Neural cell (in vitro differentiated cells): Measurements from ENCODE around the gene VASH1. TPM values are rescaled to one million over a fixed set of nuclear protein-coding genes. Genes with fewer than 3 reads are reported as not detected.

Experiments
- H2AFZ ChIP-seq: fragments of 200-600, 300-800 bp; sonication (generic), shearing (Covaris generic); 2 replicates; pipeline ENCODE4 v1.6.0; 2014; ENCODE audit warnings: low read depth, mild to moderate bottlenecking, antibody characterized with exemption, low read length, moderate library complexity
- H3F3A ChIP-seq: fragments of 200-600 bp; shearing (Covaris generic); 2 replicates; pipeline ENCODE4 v1.6.1; 2016; ENCODE audit warnings: mild to moderate bottlenecking, moderate library complexity, mixed read lengths, antibody characterized with exemption, low read length; ENCODE audit not compliant: insufficient read depth, poor library complexity, severe bottlenecking
- H3K27ac ChIP-seq: fragments of 200-600, 300-800 bp; sonication (generic), shearing (Covaris generic); 2 replicates; pipeline ENCODE4 v1.5.1; 2014; ENCODE audit warnings: mild to moderate bottlenecking, low read length, moderate library complexity
- H3K27me3 ChIP-seq: fragments of 300-800, 200-600 bp; sonication (generic), shearing (Covaris generic); 2 replicates; pipeline ENCODE4 v1.6.0; 2014; ENCODE audit warnings: mild to moderate bottlenecking, low read depth, low read length, moderate library complexity; ENCODE audit not compliant: insufficient read depth
- H3K36me3 ChIP-seq: fragments of 300-800, 200-600 bp; sonication (generic), shearing (Covaris generic); 2 replicates; pipeline ENCODE4 v1.5.1; 2014; ENCODE audit warnings: mild to moderate bottlenecking, antibody characterized with exemption, low read length, moderate library complexity; ENCODE audit not compliant: insufficient read depth
- H3K4me2 ChIP-seq: fragments of 300-800, 200-600 bp; sonication (generic), shearing (Covaris generic); 2 replicates; pipeline ENCODE4 v1.6.0; 2014; ENCODE audit warnings: mild to moderate bottlenecking, low read length
- H3K4me3 ChIP-seq: fragments of 300-800, 200-600 bp; sonication (generic), shearing (Covaris generic); 2 replicates; pipeline ENCODE4 v1.5.1; 2014; ENCODE audit warnings: mild to moderate bottlenecking, low read length, moderate library complexity
- H3K79me2 ChIP-seq: fragments of 200-600 bp; shearing (Covaris generic); replicated peaks from 2 replicates; pipeline ENCODE4 v1.6.0; 2014; ENCODE audit warnings: mild to moderate bottlenecking, low read length, moderate library complexity; ENCODE audit not compliant: insufficient read depth
- H3K9ac ChIP-seq: fragments of 300-800, 200-600 bp; sonication (generic), shearing (Covaris generic); 2 replicates; pipeline ENCODE4 v1.6.1; 2016; ENCODE audit warnings: mild to moderate bottlenecking, low read length, mixed read lengths
- H3K9me2 ChIP-seq: fragments of 200-600 bp; shearing (Covaris generic); 2 replicates; pipeline ENCODE4 v1.6.1; 2016; ENCODE audit warnings: mild to moderate bottlenecking, low read length, mixed read lengths; ENCODE audit not compliant: insufficient read depth
- H3K9me3 ChIP-seq: fragments of 200-600, 300-800 bp; sonication (generic), shearing (Covaris generic); 2 replicates; pipeline ENCODE4 v1.6.1; 2016; ENCODE audit warnings: mild to moderate bottlenecking, mixed run types, low read length, moderate library complexity, mixed read lengths
- H4K20me1 ChIP-seq: fragments of 200-600 bp; shearing (Covaris generic); 2 replicates; pipeline ENCODE4 v1.6.1; 2016; ENCODE audit warnings: mild to moderate bottlenecking, mixed run types; ENCODE audit not compliant: insufficient read depth
- EP300 ChIP-seq: fragments of 450-650 bp; conservative IDR thresholded peaks from 2 replicates; pipeline ENCODE4 v1.6.1; 2014; ENCODE audit warnings: antibody characterized with exemption, mild to moderate bottlenecking, moderate library complexity; ENCODE audit not compliant: poor library complexity, severe bottlenecking
- EZH2 ChIP-seq: fragments of 200-600, 300-800 bp; shearing (Covaris generic), sonication (generic); IDR thresholded peaks from 2 replicates; pipeline ENCODE4 v1.6.1; 2014; ENCODE audit warnings: antibody characterized with exemption, low read length, borderline replicate concordance, mild to moderate bottlenecking; ENCODE audit not compliant: insufficient read depth, poor library complexity, severe bottlenecking
- MXI1 ChIP-seq: fragments of 450-650 bp; conservative IDR thresholded peaks from 2 replicates; pipeline ENCODE4 v1.6.1; 2014; ENCODE audit warnings: antibody characterized with exemption, mild to moderate bottlenecking; ENCODE audit not compliant: poor library complexity, severe bottlenecking
- POLR2AphosphoS5 ChIP-seq: IDR thresholded peaks from 2 replicates; pipeline ENCODE4 v1.6.1; 2012
- RAD21 ChIP-seq: fragments of 450-650 bp; conservative IDR thresholded peaks from 2 replicates; pipeline ENCODE4 v1.6.1; 2014; ENCODE audit warnings: antibody characterized with exemption, mild to moderate bottlenecking, moderate library complexity
- SMC3 ChIP-seq: fragments of 450-650 bp; conservative IDR thresholded peaks from 2 replicates; pipeline ENCODE4 v1.6.1; 2014; ENCODE audit warnings: antibody characterized with exemption, mild to moderate bottlenecking, moderate library complexity; ENCODE audit not compliant: poor library complexity
- TAF1 ChIP-seq: IDR thresholded peaks from 2 replicates; pipeline ENCODE4 v1.6.1; 2012; ENCODE audit warnings: low read depth
- polyA plus RNA-seq: library from polyadenylated mRNA; depleted of rRNA; stranded (reverse); fragments of >200 nt; gene quantifications from 2 replicates; pipeline ENCODE4 v1.2.3, GENCODE V29; 2014
- TF ChIP-seq, protein P1 (sequence below): IDR thresholded peaks from 2 replicates; pipeline ENCODE4 v1.6.1; 2012; ENCODE audit warnings: borderline replicate concordance
- TF ChIP-seq, protein P2 (sequence below): fragments of 450-650 bp; IDR thresholded peaks from 2 replicates; pipeline ENCODE4 v1.5.1; 2014; ENCODE audit warnings: antibody characterized with exemption, mild to moderate bottlenecking, moderate library complexity; ENCODE audit not compliant: poor library complexity, severe bottlenecking

VASH1 gene
- polyA plus RNA-seq, 1 donor from 2014 or later, result 26.8 TPM

DNA sequence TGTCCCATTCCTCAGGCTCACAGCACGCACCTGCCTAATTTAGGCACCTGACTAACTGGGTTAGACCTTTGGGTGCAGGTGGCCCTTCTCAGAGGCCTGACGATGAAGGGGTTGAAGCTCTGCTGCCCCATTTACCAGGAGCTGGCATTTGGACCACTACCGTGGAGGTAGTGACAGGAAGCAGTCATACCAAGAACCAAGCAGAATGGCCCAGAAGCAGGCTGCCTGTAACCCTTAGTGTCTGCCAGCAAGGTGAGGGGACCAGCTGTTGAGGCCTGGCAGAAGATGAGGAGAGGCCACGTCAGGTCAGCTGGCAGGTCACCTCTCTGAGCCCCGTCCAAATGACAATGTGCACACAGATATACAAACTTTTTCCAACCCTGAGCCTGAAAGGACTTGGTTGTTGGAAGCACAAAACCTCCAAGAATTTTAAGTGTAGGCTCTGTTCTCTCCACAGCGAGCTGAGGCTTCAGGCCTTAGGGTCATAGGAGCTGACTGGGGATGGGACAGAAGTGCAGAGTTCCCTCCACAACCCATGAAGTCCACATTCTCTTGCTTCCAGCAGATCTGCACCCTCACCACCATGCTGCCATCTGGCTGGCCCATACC lies 23.1 kb downstream of the VASH1 start:
- no peaks in the 10 kb centered on the region for H3K27me3 ChIP-seq
- no peaks in the 10 kb centered on the region for H3K9me2 ChIP-seq
- H3K9me3 ChIP-seq, result no peaks in the 10 kb centered on the region
- no peak overlapping the region for H3K4me2 ChIP-seq
- no peak overlapping the region for H2AFZ ChIP-seq
- no peaks in the 10 kb centered on the region for H3K79me2 ChIP-seq
- H4K20me1 ChIP-seq, result no peaks in the 10 kb centered on the region
- H3K36me3 ChIP-seq, result no peaks in the 10 kb centered on the region
- no peak overlapping the region for H3K4me3 ChIP-seq
- H3K27ac ChIP-seq, result no peak overlapping the region
- no peaks in the 10 kb centered on the region for H3F3A ChIP-seq
- TF ChIP-seq POLR2AphosphoS5, result no peak
- TF ChIP-seq SMC3, result no peak
- no peak for TF ChIP-seq EP300
- TF ChIP-seq EZH2, result no peak
- no peak for TF ChIP-seq RAD21
- TF ChIP-seq, protein P1, sequence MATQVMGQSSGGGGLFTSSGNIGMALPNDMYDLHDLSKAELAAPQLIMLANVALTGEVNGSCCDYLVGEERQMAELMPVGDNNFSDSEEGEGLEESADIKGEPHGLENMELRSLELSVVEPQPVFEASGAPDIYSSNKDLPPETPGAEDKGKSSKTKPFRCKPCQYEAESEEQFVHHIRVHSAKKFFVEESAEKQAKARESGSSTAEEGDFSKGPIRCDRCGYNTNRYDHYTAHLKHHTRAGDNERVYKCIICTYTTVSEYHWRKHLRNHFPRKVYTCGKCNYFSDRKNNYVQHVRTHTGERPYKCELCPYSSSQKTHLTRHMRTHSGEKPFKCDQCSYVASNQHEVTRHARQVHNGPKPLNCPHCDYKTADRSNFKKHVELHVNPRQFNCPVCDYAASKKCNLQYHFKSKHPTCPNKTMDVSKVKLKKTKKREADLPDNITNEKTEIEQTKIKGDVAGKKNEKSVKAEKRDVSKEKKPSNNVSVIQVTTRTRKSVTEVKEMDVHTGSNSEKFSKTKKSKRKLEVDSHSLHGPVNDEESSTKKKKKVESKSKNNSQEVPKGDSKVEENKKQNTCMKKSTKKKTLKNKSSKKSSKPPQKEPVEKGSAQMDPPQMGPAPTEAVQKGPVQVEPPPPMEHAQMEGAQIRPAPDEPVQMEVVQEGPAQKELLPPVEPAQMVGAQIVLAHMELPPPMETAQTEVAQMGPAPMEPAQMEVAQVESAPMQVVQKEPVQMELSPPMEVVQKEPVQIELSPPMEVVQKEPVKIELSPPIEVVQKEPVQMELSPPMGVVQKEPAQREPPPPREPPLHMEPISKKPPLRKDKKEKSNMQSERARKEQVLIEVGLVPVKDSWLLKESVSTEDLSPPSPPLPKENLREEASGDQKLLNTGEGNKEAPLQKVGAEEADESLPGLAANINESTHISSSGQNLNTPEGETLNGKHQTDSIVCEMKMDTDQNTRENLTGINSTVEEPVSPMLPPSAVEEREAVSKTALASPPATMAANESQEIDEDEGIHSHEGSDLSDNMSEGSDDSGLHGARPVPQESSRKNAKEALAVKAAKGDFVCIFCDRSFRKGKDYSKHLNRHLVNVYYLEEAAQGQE, result no peak
- TF ChIP-seq, protein P2, sequence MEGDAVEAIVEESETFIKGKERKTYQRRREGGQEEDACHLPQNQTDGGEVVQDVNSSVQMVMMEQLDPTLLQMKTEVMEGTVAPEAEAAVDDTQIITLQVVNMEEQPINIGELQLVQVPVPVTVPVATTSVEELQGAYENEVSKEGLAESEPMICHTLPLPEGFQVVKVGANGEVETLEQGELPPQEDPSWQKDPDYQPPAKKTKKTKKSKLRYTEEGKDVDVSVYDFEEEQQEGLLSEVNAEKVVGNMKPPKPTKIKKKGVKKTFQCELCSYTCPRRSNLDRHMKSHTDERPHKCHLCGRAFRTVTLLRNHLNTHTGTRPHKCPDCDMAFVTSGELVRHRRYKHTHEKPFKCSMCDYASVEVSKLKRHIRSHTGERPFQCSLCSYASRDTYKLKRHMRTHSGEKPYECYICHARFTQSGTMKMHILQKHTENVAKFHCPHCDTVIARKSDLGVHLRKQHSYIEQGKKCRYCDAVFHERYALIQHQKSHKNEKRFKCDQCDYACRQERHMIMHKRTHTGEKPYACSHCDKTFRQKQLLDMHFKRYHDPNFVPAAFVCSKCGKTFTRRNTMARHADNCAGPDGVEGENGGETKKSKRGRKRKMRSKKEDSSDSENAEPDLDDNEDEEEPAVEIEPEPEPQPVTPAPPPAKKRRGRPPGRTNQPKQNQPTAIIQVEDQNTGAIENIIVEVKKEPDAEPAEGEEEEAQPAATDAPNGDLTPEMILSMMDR, result no peak
- no peak for TF ChIP-seq TAF1
- TF ChIP-seq MXI1, result no peak
- H3K9ac ChIP-seq, result no peak overlapping the region

DNA sequence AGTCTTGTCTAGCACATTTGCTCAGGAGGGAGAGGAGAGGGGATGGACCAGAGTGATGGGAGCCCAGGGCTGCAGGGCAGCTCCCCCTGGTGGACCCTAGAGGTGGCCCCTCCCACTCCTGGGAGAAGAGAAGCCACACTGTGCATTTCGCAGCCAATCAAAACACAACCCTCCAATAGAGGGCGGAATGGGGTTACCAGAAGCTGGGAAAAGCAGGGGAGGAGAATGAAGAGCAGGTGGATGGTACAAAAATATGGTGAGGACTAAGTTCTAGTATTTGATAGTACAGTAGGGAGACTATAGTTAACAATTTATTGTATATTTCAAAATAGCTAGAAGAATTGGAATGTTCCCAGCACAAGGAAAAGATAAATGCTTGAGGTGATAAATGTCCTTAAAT lies 23.6 kb downstream of the VASH1 start:
- no peaks in the 10 kb centered on the region for H3K9me2 ChIP-seq
- no peaks in the 10 kb centered on the region for H3K9me3 ChIP-seq
- no peaks in the 10 kb centered on the region for H3F3A ChIP-seq
- no peaks in the 10 kb centered on the region for H3K36me3 ChIP-seq
- H4K20me1 ChIP-seq, result no peaks in the 10 kb centered on the region
- H3K27me3 ChIP-seq, result no peaks in the 10 kb centered on the region
- H3K27ac ChIP-seq, result no peak overlapping the region
- no peak overlapping the region for H3K4me2 ChIP-seq
- H2AFZ ChIP-seq, result no peak overlapping the region
- no peak overlapping the region for H3K9ac ChIP-seq
- H3K4me3 ChIP-seq, result no peak overlapping the region
- TF ChIP-seq, protein P2, result peak; percentile 43
- no peak for TF ChIP-seq EZH2
- H3K79me2 ChIP-seq, result no peaks in the 10 kb centered on the region
